ENCODE measurements around the gene JRKL. TPM values are rescaled to one million over a fixed set of nuclear protein-coding genes. Genes with fewer than 3 reads are reported as not detected.

The JRKL gene
- total and polyA plus RNA-seq, 11 donors: 2.6 to 8.3 (median 5.4) TPM

GRCh38 chr11:96391698-96392307 is 2.0 kb downstream of the JRKL start:
- TF ChIP-seq POLR2A (IDR thresholded peaks at IDR 0.05) (no peak), CTCF (IDR thresholded peaks at IDR 0.05) (no peak)
- H3K4me1 ChIP-seq: peaks cover 0 to 32% (median 20%) of the 10 kb centered on the region in 12 donors
- no peak overlapping the region for H3K4me3 ChIP-seq
- H3K36me3 ChIP-seq: peaks cover 0 to 3% (median 0%) of the 10 kb centered on the region in 9 donors
- DNase-seq: no peak
- no peaks in the 10 kb centered on the region for H3K9me3 ChIP-seq
- no peak overlapping the region for H3K27ac ChIP-seq
- WGBS, 4 donors: 93 to 96% (median 95%) methylated on average over 3 of the region's 3 CpGs
- intact Hi-C loops (cut with DNase I): loop anchor here in 7 of 10 donors (5.0 to 10.0 kb wide), 2 partner anchors 555 to 557 kb away; no protein-coding TSS in a partner anchor
- H3K27me3 ChIP-seq: no peaks in the 10 kb centered on the region
- no peak for ATAC-seq

GRCh38 chr11:96393753-96394348 is 4.0 kb downstream of the JRKL start:
- Histone ChIP-seq H3K27me3 (no peaks in the 10 kb centered on the region), H3K27ac (no peak overlapping the region), H3K4me1 (peaks cover 0 to 18% (median 8%) of the 10 kb centered on the region in 12 donors), H3K4me3 (no peak overlapping the region), H3K9me3 (no peaks in the 10 kb centered on the region), H3K36me3 (no peaks in the 10 kb centered on the region)
- intact Hi-C loops (cut with DNase I): loop anchor here in 7 of 10 donors (5.0 to 10.0 kb wide), 2 partner anchors 557 to 559 kb away; no protein-coding TSS in a partner anchor
- no peak for TF ChIP-seq POLR2A (IDR thresholded peaks at IDR 0.05)
- TF ChIP-seq CTCF (IDR thresholded peaks at IDR 0.05): peak; percentile 49 to 74 (median 61)
- 17 to 28% (median 25%) methylated on average over 1 of the region's 1 CpG for WGBS, 4 donors
- no peak for DNase-seq
- ATAC-seq: no peak

- Histone ChIP-seq H3K9me3 (no peaks in the 10 kb centered on the region), H3K36me3 (no peaks in the 10 kb centered on the region), H3K4me1 (peaks cover 0 to 16% (median 7%) of the 10 kb centered on the region in 12 donors), H3K4me3 (no peak overlapping the region), H3K27ac (no peak overlapping the region), H3K27me3 (no peaks in the 10 kb centered on the region)
- DNase-seq: no peak
- TF ChIP-seq CTCF (IDR thresholded peaks at IDR 0.05) (no peak), POLR2A (IDR thresholded peaks at IDR 0.05) (no peak)
- no peak for ATAC-seq
- intact Hi-C loops (cut with DNase I): loop anchor here in 7 of 10 donors (5.0 to 10.0 kb wide), 2 partner anchors 557 to 560 kb away; no protein-coding TSS in a partner anchor
Observed at GRCh38 chr11:96394773-96395172, 5.0 kb downstream of the JRKL start.

- Histone ChIP-seq H3K36me3 (no peaks in the 10 kb centered on the region), H3K27ac (no peak overlapping the region), H3K27me3 (no peaks in the 10 kb centered on the region), H3K4me1 (peaks cover 0 to 5% (median 0%) of the 10 kb centered on the region in 12 donors), H3K4me3 (no peak overlapping the region), H3K9me3 (no peaks in the 10 kb centered on the region)
- ATAC-seq (no peak), DNase-seq (no peak)
- WGBS, 4 donors: 68 to 71% (median 69%) methylated on average over 4 of the region's 4 CpGs
- intact Hi-C loops (cut with DNase I): loop anchor here in 3 of 10 donors (10.0 kb wide), 1 partner anchor 562 kb away; no protein-coding TSS in a partner anchor
- TF ChIP-seq POLR2A (IDR thresholded peaks at IDR 0.05) (no peak), CTCF (IDR thresholded peaks at IDR 0.05) (no peak)
Observed at GRCh38 chr11:96396637-96397036, 6.8 kb downstream of the JRKL start.
